ENCODE results near the gene MPPED2.
A peak's percentile ranks its signal among the peaks of the same experiment; 100 is the strongest.

Gene MPPED2

DNA sequence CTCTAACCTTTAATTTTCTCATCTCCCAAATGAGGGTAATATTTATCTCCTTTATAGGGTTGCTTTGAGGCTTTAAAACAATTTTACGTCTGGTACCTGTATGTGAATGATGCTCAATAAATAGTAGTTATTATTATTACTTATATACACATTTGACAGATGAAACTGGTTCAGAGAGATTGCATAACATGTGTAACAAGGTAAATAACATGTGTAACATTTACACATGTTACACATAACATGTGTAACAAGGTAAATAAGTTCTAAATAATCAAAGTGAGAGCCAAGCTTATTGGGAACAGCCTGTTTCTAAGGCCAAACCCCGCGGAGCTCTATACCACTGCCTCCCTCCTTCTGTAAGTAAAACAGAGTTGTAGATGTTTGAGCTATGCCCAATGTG, 100.9 kb downstream of the MPPED2 start:
- DNase-seq (ENCODE audit: low read depth), result no peak

DNA sequence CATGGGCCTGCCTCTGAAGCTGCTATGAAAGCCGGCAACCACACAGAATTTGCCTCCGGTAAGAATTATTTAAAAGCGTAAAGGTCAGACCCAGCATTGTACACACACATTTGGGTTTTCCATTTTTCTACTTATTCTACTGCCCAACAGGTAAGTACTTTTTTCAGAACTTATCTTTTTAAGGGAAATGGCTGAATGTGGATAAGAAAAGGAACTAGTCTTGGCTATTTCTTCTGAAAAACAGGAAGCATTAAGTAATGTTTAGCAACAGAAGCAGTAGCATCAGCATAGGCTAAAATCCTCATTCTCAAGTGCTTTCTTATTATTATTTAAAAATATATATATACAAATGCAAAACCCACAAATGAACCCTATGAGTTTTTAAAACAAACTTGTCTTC, 103.1 kb downstream of the MPPED2 start:
- DNase-seq (ENCODE audit: low read depth), result no peak

DNA sequence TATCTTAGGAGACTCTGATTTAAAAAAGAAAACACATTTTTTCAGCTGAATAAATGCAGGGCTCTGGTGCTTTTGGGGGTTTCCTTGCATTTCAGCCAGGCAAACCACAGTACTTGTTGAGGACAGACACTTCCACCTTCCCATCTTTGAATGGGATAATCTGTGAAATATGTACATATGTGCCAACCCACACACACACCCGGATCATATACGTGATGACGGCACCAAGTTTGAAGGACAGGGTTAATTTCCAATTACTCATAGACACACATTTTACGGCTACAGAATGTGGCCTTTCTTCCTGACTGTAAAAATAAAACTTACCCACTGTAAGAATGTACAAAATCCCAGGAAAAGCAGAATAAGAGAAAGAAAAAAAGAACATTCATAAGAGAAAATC, 104.4 kb downstream of the MPPED2 start:
- no peak for DNase-seq (ENCODE audit: low read depth)

DNA sequence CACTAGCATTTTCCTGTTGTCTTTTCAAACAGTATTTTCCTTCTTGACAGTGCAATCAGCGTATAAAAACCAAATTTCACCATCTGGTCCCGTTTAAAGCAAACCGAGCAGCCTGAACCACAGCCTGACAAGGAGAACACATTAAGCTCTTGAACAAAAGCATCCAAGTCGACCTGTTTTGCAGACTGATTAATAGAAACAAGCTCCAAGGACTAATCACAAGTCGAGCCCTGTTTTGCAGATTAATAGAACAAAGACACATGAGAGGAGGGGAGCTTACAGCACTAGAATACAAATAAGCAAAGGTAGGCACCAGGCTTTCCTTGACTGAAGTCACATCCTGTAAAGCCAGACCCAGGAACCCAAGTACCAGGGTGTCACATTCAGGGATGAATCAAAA, 104.8 kb downstream of the MPPED2 start:
- no peak for DNase-seq (ENCODE audit: low read depth)

DNA sequence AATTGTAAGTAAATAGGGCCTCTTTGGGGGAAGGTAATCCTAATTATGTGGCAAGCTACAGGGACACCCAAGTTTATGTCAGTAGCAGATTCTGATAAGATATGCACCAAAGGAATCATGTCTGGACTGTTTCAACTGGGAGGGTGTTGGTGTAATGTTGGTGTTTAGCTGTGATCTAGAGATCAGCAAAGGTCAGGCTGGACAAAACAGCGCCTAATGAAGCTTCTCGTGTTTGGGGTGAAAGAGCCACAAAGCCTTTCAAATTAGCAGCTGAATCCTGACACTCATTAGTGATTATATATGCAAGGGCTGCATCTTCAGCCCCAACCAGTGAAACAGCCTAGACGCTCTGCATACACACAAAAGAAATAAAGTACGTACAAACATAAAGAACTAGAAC, 106.3 kb downstream of the MPPED2 start:
- DNase-seq (ENCODE audit: low read depth), result no peak

DNA sequence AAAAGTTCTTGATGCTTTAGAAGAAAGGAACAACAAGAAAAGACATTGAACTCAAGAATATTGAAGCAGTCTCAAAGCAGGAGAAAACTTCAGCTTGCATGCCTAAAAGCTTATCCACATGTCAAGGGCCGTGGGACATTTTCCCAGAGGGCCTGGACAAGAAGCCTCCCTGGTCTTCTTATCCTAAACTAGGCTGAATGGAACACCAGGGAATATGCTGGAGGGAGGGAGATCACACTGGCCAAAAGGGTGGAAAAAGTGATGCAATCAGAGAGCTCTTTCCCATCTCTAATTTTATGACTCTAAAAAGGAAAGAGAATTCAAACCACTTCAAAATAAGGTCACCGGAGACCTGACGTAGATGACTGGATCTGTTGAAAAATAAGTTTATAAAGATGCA, 107.2 kb downstream of the MPPED2 start:
- no peak for DNase-seq (ENCODE audit: low read depth)

DNA sequence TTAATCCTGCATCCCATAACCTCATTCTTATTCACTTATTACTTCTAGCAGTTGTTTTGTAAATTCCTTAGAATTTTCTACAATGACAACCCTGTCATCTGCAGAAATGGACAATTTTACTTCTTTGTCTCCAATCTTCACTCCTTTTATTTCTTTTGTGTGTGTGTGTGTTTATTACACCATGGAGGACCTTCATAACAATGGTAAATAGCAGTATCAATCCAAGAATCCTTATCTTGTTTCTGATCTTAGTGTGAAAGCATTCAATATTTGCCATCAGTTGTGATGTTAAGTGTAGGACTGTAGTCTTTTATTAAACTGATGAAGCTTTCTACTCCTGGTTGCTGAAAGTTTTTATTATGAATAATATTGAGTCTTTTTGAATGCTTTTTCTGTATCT, 109.1 kb downstream of the MPPED2 start:
- no peak for DNase-seq (ENCODE audit: low read depth)

DNA sequence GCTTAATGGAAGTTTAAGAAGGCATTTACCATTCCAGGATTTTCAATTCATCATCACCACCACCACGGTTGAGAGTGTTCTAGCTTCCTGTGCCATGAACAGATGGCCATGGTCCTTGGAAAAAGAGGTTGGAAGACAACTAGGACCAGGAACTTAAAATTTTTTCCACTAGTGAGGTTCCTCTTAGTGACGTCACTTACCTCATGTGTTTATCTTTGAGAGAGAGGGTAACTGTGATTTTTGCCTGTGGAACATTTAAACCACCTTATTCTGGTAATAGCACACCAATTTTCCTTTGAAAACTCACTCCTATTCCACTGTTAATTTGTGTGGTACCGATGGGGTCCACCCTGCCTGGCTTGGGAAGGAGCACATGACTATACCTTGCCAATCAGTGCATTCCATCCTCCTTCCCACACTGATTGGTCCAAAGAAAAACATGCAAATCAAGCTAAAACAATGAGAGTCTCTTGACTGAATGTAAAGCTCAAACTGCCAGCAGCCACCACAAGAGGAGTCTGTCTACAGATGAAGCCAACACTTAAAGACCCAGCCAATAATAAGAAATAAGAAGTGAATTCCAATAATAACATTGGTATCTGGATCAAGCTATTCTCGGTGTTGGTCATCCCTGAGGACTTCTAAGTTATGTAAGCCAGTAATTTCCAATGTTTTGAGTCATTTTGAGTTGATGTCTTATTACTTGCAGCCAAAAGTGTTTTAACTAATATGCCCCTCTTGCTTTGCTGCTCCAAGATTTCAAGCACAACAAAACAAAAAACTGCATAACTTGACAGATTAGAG, 111.8 kb downstream of the MPPED2 start:
- no peak for DNase-seq (ENCODE audit: low read depth)

DNA sequence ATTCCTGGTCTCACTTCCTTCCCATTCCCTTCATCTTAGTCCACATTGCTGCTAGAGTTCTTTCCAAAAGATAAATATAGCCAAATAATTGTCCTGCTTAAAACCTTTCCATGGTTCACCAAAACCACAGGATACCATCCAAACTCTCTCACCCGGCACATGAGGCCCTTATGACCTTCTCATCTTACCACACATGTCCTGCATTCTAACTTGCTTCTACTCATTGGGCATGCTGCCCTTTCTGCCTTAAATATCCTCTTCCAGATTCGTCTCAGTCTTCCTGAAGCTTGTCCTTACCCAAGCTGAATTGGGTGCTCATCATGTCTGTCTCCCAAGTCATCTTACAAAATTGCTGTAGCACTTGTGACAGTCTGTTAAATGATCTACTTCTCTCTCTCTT, 114.9 kb downstream of the MPPED2 start:
- DNase-seq (ENCODE audit: low read depth), result peak; percentile 27

DNA sequence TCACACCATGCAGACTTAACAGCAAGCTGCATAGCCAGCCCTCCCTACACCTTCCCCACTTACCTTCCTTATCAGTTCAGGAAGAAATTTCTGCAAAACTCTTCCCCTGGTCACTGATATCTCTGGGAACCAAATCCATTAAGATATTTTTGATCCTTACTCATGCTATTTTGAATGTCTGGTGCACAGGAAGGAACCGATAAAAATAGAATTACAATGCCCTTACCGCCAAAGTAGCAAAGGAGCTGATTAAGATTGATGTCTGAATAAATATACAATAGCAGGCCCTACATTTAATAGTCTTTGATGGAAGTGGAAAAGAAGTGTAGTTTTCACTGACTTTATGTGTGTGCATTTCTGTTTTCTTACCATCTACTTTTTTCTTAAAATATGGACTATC, 117.3 kb downstream of the MPPED2 start:
- no peak for DNase-seq (ENCODE audit: low read depth)

DNA sequence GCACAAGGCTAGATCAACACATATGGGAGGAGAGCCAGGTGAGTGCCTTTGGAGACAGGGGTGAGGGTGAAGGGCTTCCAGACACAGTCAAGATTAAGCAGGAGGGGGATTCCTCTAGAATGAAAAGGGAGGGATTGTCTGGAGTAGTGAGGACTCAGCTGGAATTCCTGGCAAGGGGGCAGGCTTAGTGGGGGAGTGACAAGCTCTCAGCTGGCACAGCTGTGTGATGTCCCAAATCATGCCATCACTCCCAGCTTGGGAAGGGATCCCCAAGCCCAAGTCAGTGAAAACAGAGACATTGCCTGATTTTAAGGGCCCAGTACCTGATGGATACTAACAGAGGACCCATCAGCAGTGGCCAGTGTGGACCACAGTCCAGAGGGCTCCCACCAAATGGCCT, 119.0 kb downstream of the MPPED2 start:
- DNase-seq (ENCODE audit: low read depth), result no peak

DNA sequence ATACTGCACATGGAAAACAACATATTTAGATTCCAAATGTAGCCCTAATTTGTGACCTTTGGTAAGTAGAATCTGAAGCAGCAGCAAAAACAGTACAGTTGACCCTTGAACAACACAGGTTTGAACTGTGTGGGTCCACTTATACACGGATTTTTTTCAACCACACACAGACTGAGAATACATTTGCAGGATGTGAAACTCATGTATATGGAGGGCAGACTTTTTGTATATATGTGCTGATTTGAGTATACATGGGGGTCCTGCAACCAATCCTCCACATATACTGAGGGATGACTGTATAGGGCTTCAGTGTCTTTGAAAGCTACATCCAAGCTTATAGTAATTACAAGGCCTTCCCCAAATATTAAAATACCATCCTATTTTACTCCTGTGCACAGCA, 120.5 kb downstream of the MPPED2 start:
- no peak for DNase-seq (ENCODE audit: low read depth)

DNA sequence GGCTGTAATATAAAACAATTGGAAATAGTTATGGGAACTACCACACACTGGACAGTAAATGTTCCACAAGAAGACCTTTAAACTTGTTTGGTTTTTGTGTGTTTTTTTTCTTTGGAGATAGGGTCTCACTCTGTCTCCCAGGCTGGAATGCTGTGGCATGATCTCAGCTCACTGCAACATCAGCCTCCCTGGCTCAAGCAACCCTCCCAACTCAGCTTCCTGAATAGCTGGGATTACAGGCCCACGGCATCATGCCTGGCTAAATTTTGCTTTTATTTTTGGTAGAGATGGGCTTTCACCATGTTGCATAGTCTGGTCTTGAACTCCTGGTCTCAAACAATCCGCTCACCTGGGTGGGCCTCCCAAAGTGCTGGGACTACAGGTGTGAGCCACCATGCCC, 121.0 kb downstream of the MPPED2 start:
- DNase-seq (ENCODE audit: low read depth), result no peak

DNA sequence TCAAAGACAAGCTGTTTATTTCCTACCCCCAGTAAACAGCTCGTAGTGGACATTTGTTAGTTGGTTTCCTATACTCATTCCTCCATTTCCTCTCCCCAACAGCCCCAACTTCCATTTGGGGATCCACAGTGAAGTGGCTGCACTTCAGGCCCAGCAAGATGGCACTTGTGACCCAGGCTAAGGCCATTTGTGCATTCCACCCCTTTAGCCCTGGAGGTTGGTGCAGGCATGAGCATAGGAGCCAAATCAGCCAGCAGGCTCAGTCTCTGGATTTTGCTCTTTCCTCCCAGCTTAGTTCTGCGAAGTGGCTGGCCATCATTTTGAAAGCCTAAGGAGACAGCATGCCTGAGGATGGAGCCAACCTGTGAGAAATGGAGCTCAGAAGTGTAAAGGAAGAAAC, 122.9 kb downstream of the MPPED2 start:
- DNase-seq (ENCODE audit: low read depth), result no peak

DNA sequence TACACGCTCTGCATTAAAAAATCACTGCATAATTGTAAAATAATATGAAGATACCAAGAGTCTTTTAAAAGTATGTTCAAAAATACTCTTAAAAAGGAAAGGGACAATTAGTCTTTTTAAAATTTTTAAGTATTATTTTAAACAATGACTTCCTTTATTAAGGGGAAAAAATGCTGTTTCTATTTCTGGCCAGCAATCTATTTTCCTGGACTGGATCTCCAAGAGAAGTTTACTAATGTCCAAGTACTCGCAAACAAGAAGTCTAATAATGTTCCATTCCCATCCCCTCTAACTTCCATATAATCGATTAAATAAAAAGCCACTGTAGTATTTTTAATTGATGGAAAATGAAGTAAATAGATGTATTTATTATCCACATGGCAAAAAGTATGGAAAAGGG, 123.7 kb downstream of the MPPED2 start:
- DNase-seq (ENCODE audit: low read depth), result no peak

DNA sequence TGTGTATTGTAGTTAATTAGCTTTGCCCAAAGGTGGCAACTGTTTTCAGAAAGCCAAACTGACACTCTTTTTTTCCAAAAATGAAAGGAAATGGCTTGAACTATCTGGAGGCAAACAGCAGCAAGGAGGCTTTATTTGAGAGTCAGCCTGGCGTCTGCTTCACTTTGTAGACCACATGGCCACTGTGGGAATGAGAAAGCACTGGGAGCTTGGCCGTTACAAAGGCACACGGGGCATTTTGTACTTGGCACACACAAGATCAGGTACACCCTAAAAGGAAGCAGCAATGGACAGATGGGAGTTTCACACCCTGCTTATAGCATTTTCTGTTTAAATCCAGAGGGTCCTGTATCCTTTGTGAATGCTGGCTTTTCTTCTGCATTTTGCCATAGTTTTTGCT, 126.3 kb downstream of the MPPED2 start:
- no peak for DNase-seq (ENCODE audit: low read depth)

DNA sequence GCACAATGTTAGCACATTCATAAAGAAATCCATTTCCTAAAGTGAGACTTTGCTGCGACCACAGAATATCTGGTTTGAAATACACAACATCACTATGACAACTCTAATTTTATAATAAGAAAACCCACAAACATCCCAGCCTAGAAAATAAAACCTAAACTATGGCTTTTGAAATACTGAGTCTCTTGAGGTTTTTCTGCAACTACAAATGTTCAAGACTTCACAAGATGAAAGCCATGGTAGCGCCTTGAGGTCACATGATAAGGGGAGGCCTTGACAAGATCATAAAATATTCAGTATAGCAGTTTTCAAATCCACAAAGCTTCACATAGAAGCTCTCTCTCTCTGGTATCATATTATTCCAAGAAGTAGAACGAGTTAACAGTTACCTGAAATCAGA, 126.8 kb downstream of the MPPED2 start:
- no peak for DNase-seq (ENCODE audit: low read depth)

DNA sequence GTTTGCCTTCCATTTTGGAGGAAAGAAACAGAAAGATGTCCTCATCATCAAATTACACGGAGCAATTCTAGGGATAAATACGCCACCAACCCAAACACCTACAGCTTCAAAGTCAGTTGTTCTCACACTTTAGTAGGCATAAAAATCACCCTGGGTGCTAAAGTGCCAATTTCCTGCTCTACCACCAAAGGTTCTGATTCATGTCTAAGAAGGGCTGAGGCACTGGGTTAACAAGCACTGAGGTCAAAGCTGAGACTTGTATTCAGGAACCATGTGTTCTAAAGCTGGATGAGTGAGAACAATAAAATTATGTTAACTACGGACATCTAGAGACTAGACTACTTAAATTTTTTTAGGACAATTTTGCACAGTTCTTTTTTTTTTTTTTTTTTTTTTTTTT, 127.6 kb downstream of the MPPED2 start:
- DNase-seq (ENCODE audit: low read depth), result no peak

DNA sequence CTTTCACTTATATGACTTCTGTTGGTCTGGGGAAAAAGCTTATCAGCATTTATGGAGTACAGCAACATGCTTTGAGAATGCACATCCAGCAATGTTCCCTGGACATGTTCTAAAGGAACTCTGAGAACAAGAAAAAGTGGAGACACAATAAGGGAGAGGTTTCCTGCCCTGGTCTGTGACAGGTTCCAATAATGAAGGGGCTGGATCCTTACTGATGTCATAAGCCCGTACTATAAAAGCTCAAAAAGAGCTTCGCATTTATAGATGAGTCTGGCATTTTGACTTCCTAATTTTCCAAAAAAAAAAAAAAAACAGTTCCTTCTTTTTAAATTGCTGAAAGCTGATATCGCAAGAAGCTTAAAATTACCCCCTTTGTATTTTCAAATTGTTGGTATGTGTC, 129.1 kb downstream of the MPPED2 start:
- DNase-seq (ENCODE audit: low read depth), result no peak

DNA sequence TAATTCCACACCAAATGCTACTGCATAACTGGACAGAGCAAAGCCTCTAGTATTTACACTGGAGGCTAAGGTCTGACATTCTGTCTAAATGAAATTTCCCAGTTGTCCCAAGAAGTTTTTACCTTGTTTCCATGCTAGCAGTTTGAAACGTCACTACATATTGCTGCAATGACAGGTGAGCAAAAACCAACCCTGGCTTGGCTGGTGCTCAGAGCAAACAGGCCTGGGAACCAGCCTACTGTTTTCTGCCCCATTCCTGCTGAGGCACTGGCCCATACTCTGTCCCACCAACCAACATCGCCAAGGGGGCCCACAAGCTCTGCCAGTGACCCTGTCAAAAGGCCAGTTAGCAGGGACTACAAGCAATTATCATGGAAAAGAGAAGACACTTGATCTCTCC, 131.1 kb downstream of the MPPED2 start:
- no peak for DNase-seq (ENCODE audit: low read depth)

DNA sequence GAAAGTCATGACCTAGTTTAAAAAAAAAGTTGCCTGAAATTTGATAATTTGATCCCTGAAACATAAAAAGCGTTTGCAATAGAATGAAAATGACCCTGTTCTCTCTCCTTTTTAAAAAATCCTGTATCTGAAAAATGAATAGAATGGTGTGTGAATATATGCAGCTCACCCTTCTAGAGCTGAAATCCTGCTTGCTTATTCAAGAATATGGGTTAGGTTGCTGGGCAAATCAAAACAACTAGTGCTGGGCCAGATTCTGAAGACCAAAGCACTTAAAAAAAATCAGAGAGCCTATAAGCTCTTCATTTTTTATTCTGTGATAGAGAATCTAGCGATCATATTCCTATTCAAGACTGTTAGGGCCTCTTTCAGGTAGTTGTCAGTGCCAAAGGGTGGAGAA, 131.6 kb downstream of the MPPED2 start:
- DNase-seq (ENCODE audit: low read depth), result no peak

DNA sequence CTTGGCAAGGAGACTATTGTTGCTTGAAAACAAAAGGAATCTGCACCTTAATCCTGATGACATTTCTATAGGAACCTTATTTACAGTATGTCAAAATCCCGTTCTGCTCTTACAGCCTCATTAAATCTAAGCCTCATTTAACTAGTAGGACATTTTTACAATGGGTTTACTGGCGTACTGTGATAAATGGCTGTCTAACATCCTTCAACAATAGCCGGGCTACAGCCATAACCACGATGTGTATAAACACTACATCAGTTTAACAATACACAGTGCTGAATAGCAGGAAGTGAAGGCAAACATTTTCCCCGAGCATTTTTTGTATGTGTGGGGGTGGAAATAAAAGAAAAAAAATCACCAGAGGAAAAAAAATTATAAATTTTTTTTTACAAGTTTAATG, 132.0 kb downstream of the MPPED2 start:
- no peak for DNase-seq (ENCODE audit: low read depth)

DNA sequence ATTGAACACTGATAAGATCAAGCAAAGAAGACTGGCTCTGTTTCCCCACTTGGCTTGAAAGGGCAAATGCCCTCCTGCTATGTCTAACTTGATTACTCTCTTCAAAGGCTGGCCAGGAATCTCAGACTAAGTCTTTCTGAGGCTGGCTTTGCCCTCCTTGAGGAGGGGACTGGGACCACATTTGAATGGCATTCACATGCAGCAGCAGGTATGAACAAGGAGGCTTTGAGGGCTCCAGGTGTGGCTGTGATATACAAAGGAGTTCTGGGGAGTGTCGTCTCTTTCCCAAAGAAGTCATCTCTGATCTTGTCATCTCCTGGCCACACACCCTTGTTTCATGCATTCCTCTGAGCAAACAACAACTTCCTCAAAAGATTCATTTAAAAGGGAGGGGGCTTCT, 132.4 kb downstream of the MPPED2 start:
- no peak for DNase-seq (ENCODE audit: low read depth)

DNA sequence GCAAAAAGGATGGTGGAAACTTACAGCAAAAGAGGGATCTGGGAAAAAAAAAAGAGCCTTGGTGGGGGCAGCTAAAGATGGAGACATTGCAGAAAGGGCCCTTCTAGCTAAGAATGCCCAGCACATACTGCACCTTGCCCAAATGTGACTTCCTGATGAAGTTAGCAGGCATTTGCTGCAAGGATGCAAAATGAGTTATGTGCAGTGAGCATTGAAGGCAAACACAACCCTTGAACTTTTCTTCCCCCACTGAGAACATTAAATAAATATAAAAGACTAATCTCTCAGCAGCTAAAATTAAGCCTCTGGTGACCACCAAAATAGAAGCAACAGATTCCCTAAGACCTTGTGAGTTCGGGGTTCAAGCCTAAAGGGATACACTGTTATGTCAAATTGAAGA, 133.3 kb downstream of the MPPED2 start:
- DNase-seq (ENCODE audit: low read depth), result no peak

DNA sequence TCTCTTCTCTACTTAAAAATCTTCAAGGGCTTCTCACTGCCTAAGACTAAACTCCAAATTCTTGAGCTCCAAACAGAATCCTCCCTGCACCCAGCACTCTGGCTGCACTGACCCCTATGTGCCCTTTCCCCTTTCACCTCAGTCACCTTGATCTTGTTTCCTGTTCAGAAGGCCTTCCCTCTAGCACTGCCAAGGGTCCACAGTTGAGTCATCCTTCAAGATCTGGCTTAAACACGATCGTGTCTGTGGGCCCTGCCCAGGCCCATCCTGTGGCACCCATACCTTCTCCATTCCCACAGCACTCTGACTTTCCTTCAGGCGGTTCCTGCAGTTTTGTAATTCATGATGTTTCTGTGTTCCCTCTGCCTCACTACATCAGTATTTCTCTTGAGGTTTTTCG, 134.0 kb downstream of the MPPED2 start:
- DNase-seq (ENCODE audit: low read depth), result no peak
